ENCODE data around the gene PTPRA. TPM values are rescaled to one million over a fixed set of nuclear protein-coding genes. Genes with fewer than 3 reads are reported as not detected.

Gene PTPRA
- total RNA-seq, 1 experiment from 2014 or later, result 58.4 TPM

GRCh38 chr20:3067139-3068014, 194.1 kb downstream of the PTPRA start:
- no peaks in the 10 kb centered on the region for H3K79me2 ChIP-seq (ENCODE audit: low read length)
- H3K9me3 ChIP-seq (ENCODE audit: low read length), result no peaks in the 10 kb centered on the region
- no peaks in the 10 kb centered on the region for H4K20me1 ChIP-seq (ENCODE audit: insufficient read depth, low read depth, low read length)
- no peak for DNase-seq
- H3K36me3 ChIP-seq (ENCODE audit: insufficient read depth, low read length), result no peaks in the 10 kb centered on the region
- no peak overlapping the region for H3K27ac ChIP-seq (ENCODE audit: low read length)
- no peak overlapping the region for H2AFZ ChIP-seq (ENCODE audit: low read length)
- H3K27me3 ChIP-seq (ENCODE audit: low read length), result no peaks in the 10 kb centered on the region
- no peaks in the 10 kb centered on the region for H3K4me1 ChIP-seq (ENCODE audit: low read length)
- H3K9me2 ChIP-seq (replicated peaks; ENCODE audit: insufficient read depth, low read length), result no peaks in the 10 kb centered on the region
- H3K9ac ChIP-seq (ENCODE audit: low read length), result no peak overlapping the region
- H3K4me3 ChIP-seq (ENCODE audit: low read length), result no peak overlapping the region
- H3K4me2 ChIP-seq (ENCODE audit: low read depth, low read length, poor library complexity, severe bottlenecking), result no peak overlapping the region

- no peak for DNase-seq
- no peak overlapping the region for H3K4me3 ChIP-seq (ENCODE audit: low read length)
- no peaks in the 10 kb centered on the region for H4K20me1 ChIP-seq (ENCODE audit: insufficient read depth, low read depth, low read length)
- H3K9me3 ChIP-seq (ENCODE audit: low read length), result no peaks in the 10 kb centered on the region
- no peak overlapping the region for H2AFZ ChIP-seq (ENCODE audit: low read length)
- no peaks in the 10 kb centered on the region for H3K79me2 ChIP-seq (ENCODE audit: low read length)
- no peaks in the 10 kb centered on the region for H3K9me2 ChIP-seq (replicated peaks; ENCODE audit: insufficient read depth, low read length)
- H3K27me3 ChIP-seq (ENCODE audit: low read length), result no peaks in the 10 kb centered on the region
- no peaks in the 10 kb centered on the region for H3K36me3 ChIP-seq (ENCODE audit: insufficient read depth, low read length)
- H3K9ac ChIP-seq (ENCODE audit: low read length), result no peak overlapping the region
- H3K4me2 ChIP-seq (ENCODE audit: low read depth, low read length, poor library complexity, severe bottlenecking), result no peak overlapping the region
- H3K27ac ChIP-seq (ENCODE audit: low read length), result no peak overlapping the region
- no peaks in the 10 kb centered on the region for H3K4me1 ChIP-seq (ENCODE audit: low read length)
Measured at GRCh38 chr20:3068075-3068474, 194.8 kb downstream of the PTPRA start.

- H4K20me1 ChIP-seq (ENCODE audit: insufficient read depth, low read depth, low read length), result no peaks in the 10 kb centered on the region
Measured at GRCh38 chr20:3068986-3069900, 196.0 kb downstream of the PTPRA start.

GRCh38 chr20:3070725-3071124, 197.4 kb downstream of the PTPRA start:
- Histone ChIP-seq H3K27me3 (ENCODE audit: low read length) (no peaks in the 10 kb centered on the region), H3K9me2 (replicated peaks; ENCODE audit: insufficient read depth, low read length) (no peaks in the 10 kb centered on the region), H3K27ac (ENCODE audit: low read length) (no peak overlapping the region), H3K4me2 (ENCODE audit: low read depth, low read length, poor library complexity, severe bottlenecking) (no peak overlapping the region), H3K4me1 (ENCODE audit: low read length) (no peaks in the 10 kb centered on the region), H3K9ac (ENCODE audit: low read length) (no peak overlapping the region), H3K79me2 (ENCODE audit: low read length) (no peaks in the 10 kb centered on the region), H3K4me3 (ENCODE audit: low read length) (no peak overlapping the region), H4K20me1 (ENCODE audit: insufficient read depth, low read depth, low read length) (no peaks in the 10 kb centered on the region), H2AFZ (ENCODE audit: low read length) (no peak overlapping the region), H3K36me3 (ENCODE audit: insufficient read depth, low read length) (no peaks in the 10 kb centered on the region), H3K9me3 (ENCODE audit: low read length) (no peaks in the 10 kb centered on the region)
- DNase-seq, result no peak

More at GRCh38 chr20:3068986-3069900, 196.0 kb downstream of the PTPRA start:
- no peak overlapping the region for H3K4me3 ChIP-seq (ENCODE audit: low read length)
- H3K27me3 ChIP-seq (ENCODE audit: low read length), result no peaks in the 10 kb centered on the region
- H2AFZ ChIP-seq (ENCODE audit: low read length), result no peak overlapping the region
- H3K79me2 ChIP-seq (ENCODE audit: low read length), result no peaks in the 10 kb centered on the region
- H3K4me2 ChIP-seq (ENCODE audit: low read depth, low read length, poor library complexity, severe bottlenecking), result no peak overlapping the region
- H3K27ac ChIP-seq (ENCODE audit: low read length), result no peak overlapping the region
- H3K36me3 ChIP-seq (ENCODE audit: insufficient read depth, low read length), result no peaks in the 10 kb centered on the region
- no peaks in the 10 kb centered on the region for H3K9me3 ChIP-seq (ENCODE audit: low read length)
- H3K9ac ChIP-seq (ENCODE audit: low read length), result no peak overlapping the region
- peak; percentile 73 for DNase-seq
- no peaks in the 10 kb centered on the region for H3K9me2 ChIP-seq (replicated peaks; ENCODE audit: insufficient read depth, low read length)
- H3K4me1 ChIP-seq (ENCODE audit: low read length), result no peaks in the 10 kb centered on the region

GRCh38 chr20:3071266-3071609, 198.0 kb downstream of the PTPRA start:
- Histone ChIP-seq H3K9ac (ENCODE audit: low read length) (no peak overlapping the region), H3K36me3 (ENCODE audit: insufficient read depth, low read length) (no peaks in the 10 kb centered on the region), H3K4me1 (ENCODE audit: low read length) (no peaks in the 10 kb centered on the region), H3K27ac (ENCODE audit: low read length) (no peak overlapping the region), H2AFZ (ENCODE audit: low read length) (no peak overlapping the region), H3K27me3 (ENCODE audit: low read length) (no peaks in the 10 kb centered on the region), H3K4me3 (ENCODE audit: low read length) (no peak overlapping the region), H3K9me3 (ENCODE audit: low read length) (no peaks in the 10 kb centered on the region), H4K20me1 (ENCODE audit: insufficient read depth, low read depth, low read length) (no peaks in the 10 kb centered on the region), H3K9me2 (replicated peaks; ENCODE audit: insufficient read depth, low read length) (no peaks in the 10 kb centered on the region), H3K4me2 (ENCODE audit: low read depth, low read length, poor library complexity, severe bottlenecking) (no peak overlapping the region), H3K79me2 (ENCODE audit: low read length) (no peaks in the 10 kb centered on the region)
- no peak for DNase-seq

- no peaks in the 10 kb centered on the region for H3K9me2 ChIP-seq (replicated peaks; ENCODE audit: insufficient read depth, low read length)
- H3K4me1 ChIP-seq (ENCODE audit: low read length), result no peaks in the 10 kb centered on the region
- no peaks in the 10 kb centered on the region for H3K36me3 ChIP-seq (ENCODE audit: insufficient read depth, low read length)
- H4K20me1 ChIP-seq (ENCODE audit: insufficient read depth, low read depth, low read length), result no peaks in the 10 kb centered on the region
- H3K4me2 ChIP-seq (ENCODE audit: low read depth, low read length, poor library complexity, severe bottlenecking), result no peak within 1 kb of the TSS
- no peaks in the 10 kb centered on the region for H3K9me3 ChIP-seq (ENCODE audit: low read length)
- no peak within 1 kb of the TSS for H3K27ac ChIP-seq (ENCODE audit: low read length)
- no peaks in the 10 kb centered on the region for H3K79me2 ChIP-seq (ENCODE audit: low read length)
- H3K27me3 ChIP-seq (ENCODE audit: low read length), result no peaks in the 10 kb centered on the region
- no peak for DNase-seq
- no peak within 1 kb of the TSS for H3K9ac ChIP-seq (ENCODE audit: low read length)
- H3K4me3 ChIP-seq (ENCODE audit: low read length), result no peak within 1 kb of the TSS
- no peak within 1 kb of the TSS for H2AFZ ChIP-seq (ENCODE audit: low read length)
Measured at GRCh38 chr20:3071610-3072529, 198.6 kb downstream of the PTPRA start, which contains the start of gene OXT. Gene OXT (plus strand): TSS chr20:3071620. CDS start chr20:3071656, 36 bp downstream.

GRCh38 chr20:3072530-3073250, 199.4 kb downstream of the PTPRA start:
- no peaks in the 10 kb centered on the region for H3K9me3 ChIP-seq (ENCODE audit: low read length)
- no peaks in the 10 kb centered on the region for H4K20me1 ChIP-seq (ENCODE audit: insufficient read depth, low read depth, low read length)
- no peaks in the 10 kb centered on the region for H3K36me3 ChIP-seq (ENCODE audit: insufficient read depth, low read length)
- H3K9ac ChIP-seq (ENCODE audit: low read length), result no peak overlapping the region
- no peak overlapping the region for H3K4me3 ChIP-seq (ENCODE audit: low read length)
- H3K4me2 ChIP-seq (ENCODE audit: low read depth, low read length, poor library complexity, severe bottlenecking), result no peak overlapping the region
- H3K27ac ChIP-seq (ENCODE audit: low read length), result no peak overlapping the region
- H3K27me3 ChIP-seq (ENCODE audit: low read length), result no peaks in the 10 kb centered on the region
- no peaks in the 10 kb centered on the region for H3K9me2 ChIP-seq (replicated peaks; ENCODE audit: insufficient read depth, low read length)
- no peak for DNase-seq
- H2AFZ ChIP-seq (ENCODE audit: low read length), result no peak overlapping the region
- H3K79me2 ChIP-seq (ENCODE audit: low read length), result no peaks in the 10 kb centered on the region
- no peaks in the 10 kb centered on the region for H3K4me1 ChIP-seq (ENCODE audit: low read length)

Data from Karpas-422 (cell line).